ENCODE results near the gene GOLGA6D. TPM values are rescaled to one million over a fixed set of nuclear protein-coding genes. Genes with fewer than 3 reads are reported as not detected.
"Not testable (repeated sequence)": the region's sequence is repeated elsewhere in the genome, so short reads cannot be mapped to it uniquely, and the experiment has no call there.

Gene GOLGA6D
- polyA plus RNA-seq, 1 experiment: not detected

GRCh38 chr15:75258034-75258433 lies 24.6 kb upstream of the GOLGA6D start, which contains the start of gene GOLGA6C:
Gene GOLGA6C, plus strand, starts transcription at chr15:75258334. Its CDS starts 265 bp downstream, at chr15:75258599.
- H3K9me3 ChIP-seq (ENCODE audit: control insufficient read depth, insufficient read depth, low read length); DNase-seq (ENCODE audit: low read depth, low spot score); POLR2A ChIA-PET; H3K27me3 ChIP-seq (ENCODE audit: control insufficient read depth, insufficient read depth, low read length); H3K4me3 ChIP-seq (ENCODE audit: low read depth, low read length); H3K27ac ChIP-seq (ENCODE audit: low read depth, low read length); CTCF ChIA-PET: not testable (repeated sequence)

- POLR2A ChIA-PET; H3K9me3 ChIP-seq (ENCODE audit: control insufficient read depth, insufficient read depth, low read length); H3K27ac ChIP-seq (ENCODE audit: low read depth, low read length); H3K27me3 ChIP-seq (ENCODE audit: control insufficient read depth, insufficient read depth, low read length); CTCF ChIA-PET; DNase-seq (ENCODE audit: low read depth, low spot score); H3K4me3 ChIP-seq (ENCODE audit: low read depth, low read length): not testable (repeated sequence)
These were observed 23.9 kb upstream of the GOLGA6D start for GRCh38 chr15:75258620-75259343.

GRCh38 chr15:75259873-75260272 lies 22.8 kb upstream of the GOLGA6D start:
- H3K9me3 ChIP-seq (ENCODE audit: control insufficient read depth, insufficient read depth, low read length); DNase-seq (ENCODE audit: low read depth, low spot score); H3K27ac ChIP-seq (ENCODE audit: low read depth, low read length); H3K27me3 ChIP-seq (ENCODE audit: control insufficient read depth, insufficient read depth, low read length); CTCF ChIA-PET; H3K4me3 ChIP-seq (ENCODE audit: low read depth, low read length); POLR2A ChIA-PET: not testable (repeated sequence)

GRCh38 chr15:75273751-75274359 lies 8.8 kb upstream of the GOLGA6D start:
- DNase-seq (ENCODE audit: low read depth, low spot score); H3K4me3 ChIP-seq (ENCODE audit: low read depth, low read length); H3K9me3 ChIP-seq (ENCODE audit: control insufficient read depth, insufficient read depth, low read length); POLR2A ChIA-PET; H3K27ac ChIP-seq (ENCODE audit: low read depth, low read length): not testable (repeated sequence)
- CTCF ChIA-PET: interaction anchor here (1.3 kb wide), 1 partner anchor 951 kb away, joined by 8 read pairs; no protein-coding TSS in a partner anchor
- peaks cover 11% of the 10 kb centered on the region for H3K27me3 ChIP-seq (ENCODE audit: control insufficient read depth, insufficient read depth, low read length)

- DNase-seq (ENCODE audit: low read depth, low spot score); H3K27ac ChIP-seq (ENCODE audit: low read depth, low read length); POLR2A ChIA-PET; H3K4me3 ChIP-seq (ENCODE audit: low read depth, low read length); H3K9me3 ChIP-seq (ENCODE audit: control insufficient read depth, insufficient read depth, low read length): not testable (repeated sequence)
- peak; percentile 44 for TF ChIP-seq CTCF (IDR thresholded peaks at IDR 0.05; ENCODE audit: low read depth, low read length)
- CTCF ChIA-PET: interaction anchor here (0.8 to 1.3 kb wide), 3 partner anchors 952 to 967 kb away, joined by 4 to 8 read pairs (median 6); no protein-coding TSS in a partner anchor
- H3K27me3 ChIP-seq (ENCODE audit: control insufficient read depth, insufficient read depth, low read length): peaks cover 11% of the 10 kb centered on the region
These were observed 8.0 kb upstream of the GOLGA6D start for GRCh38 chr15:75274509-75275107.

- H3K9me3 ChIP-seq (ENCODE audit: control insufficient read depth, insufficient read depth, low read length); H3K27ac ChIP-seq (ENCODE audit: low read depth, low read length); H3K4me3 ChIP-seq (ENCODE audit: low read depth, low read length); POLR2A ChIA-PET; DNase-seq (ENCODE audit: low read depth, low spot score): not testable (repeated sequence)
- CTCF ChIA-PET: interaction anchor here (1.3 kb wide), 1 partner anchor 953 kb away, joined by 8 read pairs; no protein-coding TSS in a partner anchor
- peaks cover 11% of the 10 kb centered on the region for H3K27me3 ChIP-seq (ENCODE audit: control insufficient read depth, insufficient read depth, low read length)
These were observed 7.0 kb upstream of the GOLGA6D start for GRCh38 chr15:75275617-75276016.

- POLR2A ChIA-PET; H3K9me3 ChIP-seq (ENCODE audit: control insufficient read depth, insufficient read depth, low read length); H3K27ac ChIP-seq (ENCODE audit: low read depth, low read length); CTCF ChIA-PET; H3K4me3 ChIP-seq (ENCODE audit: low read depth, low read length); DNase-seq (ENCODE audit: low read depth, low spot score): not testable (repeated sequence)
- H3K27me3 ChIP-seq (ENCODE audit: control insufficient read depth, insufficient read depth, low read length): peaks cover 11% of the 10 kb centered on the region
These were observed 4.1 kb upstream of the GOLGA6D start for GRCh38 chr15:75278497-75278896.

GRCh38 chr15:75284152-75284551 lies 1.5 kb downstream of the GOLGA6D start:
- H3K27me3 ChIP-seq (ENCODE audit: control insufficient read depth, insufficient read depth, low read length); H3K27ac ChIP-seq (ENCODE audit: low read depth, low read length); H3K9me3 ChIP-seq (ENCODE audit: control insufficient read depth, insufficient read depth, low read length); POLR2A ChIA-PET; H3K4me3 ChIP-seq (ENCODE audit: low read depth, low read length); DNase-seq (ENCODE audit: low read depth, low spot score); CTCF ChIA-PET: not testable (repeated sequence)

- H3K27ac ChIP-seq (ENCODE audit: low read depth, low read length); H3K4me3 ChIP-seq (ENCODE audit: low read depth, low read length); DNase-seq (ENCODE audit: low read depth, low spot score); POLR2A ChIA-PET; H3K27me3 ChIP-seq (ENCODE audit: control insufficient read depth, insufficient read depth, low read length); H3K9me3 ChIP-seq (ENCODE audit: control insufficient read depth, insufficient read depth, low read length); CTCF ChIA-PET: not testable (repeated sequence)
These were observed 11.0 kb downstream of the GOLGA6D start for GRCh38 chr15:75293660-75294059.

GRCh38 chr15:75298541-75299310 lies 16.1 kb downstream of the GOLGA6D start:
- DNase-seq (ENCODE audit: low read depth, low spot score); H3K4me3 ChIP-seq (ENCODE audit: low read depth, low read length); H3K9me3 ChIP-seq (ENCODE audit: control insufficient read depth, insufficient read depth, low read length); H3K27ac ChIP-seq (ENCODE audit: low read depth, low read length); H3K27me3 ChIP-seq (ENCODE audit: control insufficient read depth, insufficient read depth, low read length); POLR2A ChIA-PET: not testable (repeated sequence)
- CTCF ChIA-PET: interaction anchor here (0.6 kb wide), 1 partner anchor 269 kb away, joined by 3 read pairs; no protein-coding TSS in a partner anchor

Data from AG04450 (cell line).